ENCODE measurements around the gene DIAPH2.

DIAPH2 gene

GRCh38 chrX:97189668-97190067 lies 505.0 kb downstream of the DIAPH2 start:
- H3K9me3 ChIP-seq (ENCODE audit: control insufficient read depth, insufficient read depth, low read length) = no peaks in the 10 kb centered on the region
- H4K20me1 ChIP-seq (ENCODE audit: control insufficient read depth, insufficient read depth, low read depth, low read length) = no peaks in the 10 kb centered on the region
- no peaks in the 10 kb centered on the region for H3K79me2 ChIP-seq (ENCODE audit: control insufficient read depth, low read length)
- no peaks in the 10 kb centered on the region for H3K36me3 ChIP-seq (ENCODE audit: control insufficient read depth, low read length)
- TF ChIP-seq EZH2phosphoT487 (IDR thresholded peaks at IDR 0.05; ENCODE audit: borderline replicate concordance, low read length) (no peak), CTCF (IDR thresholded peaks at IDR 0.05; ENCODE audit: low read depth, low read length, poor library complexity, severe bottlenecking) (no peak)
- H3K4me3 ChIP-seq (ENCODE audit: low read length) = no peak overlapping the region
- no peaks in the 10 kb centered on the region for H3K9me2 ChIP-seq (replicated peaks; ENCODE audit: control insufficient read depth, low read length)
- no peak overlapping the region for H3K4me2 ChIP-seq (ENCODE audit: low read length)
- no peak overlapping the region for H3K27ac ChIP-seq (ENCODE audit: low read depth, low read length)
- no peaks in the 10 kb centered on the region for H3F3A ChIP-seq (ENCODE audit: control insufficient read depth, insufficient read depth)
- no peaks in the 10 kb centered on the region for H3K27me3 ChIP-seq (ENCODE audit: control insufficient read depth, low read length)
- no peaks in the 10 kb centered on the region for H3K4me1 ChIP-seq (ENCODE audit: control insufficient read depth, low read length)

DNA sequence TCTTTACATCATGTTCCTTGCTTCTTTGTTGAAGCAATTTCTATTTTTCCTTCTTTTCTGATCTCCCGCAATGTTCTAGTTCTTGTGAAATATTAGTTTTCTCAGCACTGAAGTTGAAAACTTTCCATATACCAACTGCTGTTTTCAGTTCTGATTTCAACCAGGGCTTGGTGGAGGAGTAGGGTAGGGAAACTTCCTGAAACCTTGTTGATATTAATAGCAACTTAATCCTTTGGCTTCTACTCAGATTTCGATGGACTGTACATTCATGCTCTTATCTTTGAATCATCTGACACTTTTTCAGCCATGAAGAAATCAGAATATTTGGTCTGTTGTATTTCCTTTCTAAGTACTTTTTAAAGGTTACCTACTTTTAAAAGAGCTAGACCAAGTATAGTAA lies 514.9 kb downstream of the DIAPH2 start:
- H3K4me2 ChIP-seq (ENCODE audit: low read length) = no peak overlapping the region
- H3K79me2 ChIP-seq (ENCODE audit: control insufficient read depth, low read length) = no peaks in the 10 kb centered on the region
- H3F3A ChIP-seq (ENCODE audit: control insufficient read depth, insufficient read depth) = no peaks in the 10 kb centered on the region
- no peaks in the 10 kb centered on the region for H3K9me2 ChIP-seq (replicated peaks; ENCODE audit: control insufficient read depth, low read length)
- H3K27ac ChIP-seq (ENCODE audit: low read depth, low read length) = no peak overlapping the region
- H3K9me3 ChIP-seq (ENCODE audit: control insufficient read depth, insufficient read depth, low read length) = no peaks in the 10 kb centered on the region
- no peaks in the 10 kb centered on the region for H4K20me1 ChIP-seq (ENCODE audit: control insufficient read depth, insufficient read depth, low read depth, low read length)
- no peak overlapping the region for H3K4me3 ChIP-seq (ENCODE audit: low read length)
- no peaks in the 10 kb centered on the region for H3K4me1 ChIP-seq (ENCODE audit: control insufficient read depth, low read length)
- H3K27me3 ChIP-seq (ENCODE audit: control insufficient read depth, low read length) = no peaks in the 10 kb centered on the region
- no peak for TF ChIP-seq CTCF (IDR thresholded peaks at IDR 0.05; ENCODE audit: low read depth, low read length, poor library complexity, severe bottlenecking)
- no peaks in the 10 kb centered on the region for H3K36me3 ChIP-seq (ENCODE audit: control insufficient read depth, low read length)

GRCh38 chrX:97200454-97200853 lies 515.8 kb downstream of the DIAPH2 start:
- H3K79me2 ChIP-seq (ENCODE audit: control insufficient read depth, low read length) = no peaks in the 10 kb centered on the region
- no peak for TF ChIP-seq EZH2phosphoT487 (IDR thresholded peaks at IDR 0.05; ENCODE audit: borderline replicate concordance, low read length)
- TF ChIP-seq CTCF (IDR thresholded peaks at IDR 0.05; ENCODE audit: low read depth, low read length, poor library complexity, severe bottlenecking) = no peak

GRCh38 chrX:97210501-97210900 lies 525.9 kb downstream of the DIAPH2 start:
- TF ChIP-seq EZH2phosphoT487 (IDR thresholded peaks at IDR 0.05; ENCODE audit: borderline replicate concordance, low read length) (no peak), CTCF (IDR thresholded peaks at IDR 0.05; ENCODE audit: low read depth, low read length, poor library complexity, severe bottlenecking) (no peak)
- Histone ChIP-seq H3K9me3 (ENCODE audit: control insufficient read depth, insufficient read depth, low read length) (no peaks in the 10 kb centered on the region), H3K9me2 (replicated peaks; ENCODE audit: control insufficient read depth, low read length) (no peaks in the 10 kb centered on the region), H3K4me2 (ENCODE audit: low read length) (no peak overlapping the region), H4K20me1 (ENCODE audit: control insufficient read depth, insufficient read depth, low read depth, low read length) (no peaks in the 10 kb centered on the region), H3K4me1 (ENCODE audit: control insufficient read depth, low read length) (peaks cover 22% of the 10 kb centered on the region), H3F3A (ENCODE audit: control insufficient read depth, insufficient read depth) (no peaks in the 10 kb centered on the region), H3K27ac (ENCODE audit: low read depth, low read length) (no peak overlapping the region), H3K79me2 (ENCODE audit: control insufficient read depth, low read length) (no peaks in the 10 kb centered on the region), H3K4me3 (ENCODE audit: low read length) (no peak overlapping the region), H3K27me3 (ENCODE audit: control insufficient read depth, low read length) (no peaks in the 10 kb centered on the region), H3K36me3 (ENCODE audit: control insufficient read depth, low read length) (no peaks in the 10 kb centered on the region)

More at GRCh38 chrX:97200454-97200853, 515.8 kb downstream of the DIAPH2 start:
- Histone ChIP-seq H3K36me3 (ENCODE audit: control insufficient read depth, low read length) (no peaks in the 10 kb centered on the region), H3K27ac (ENCODE audit: low read depth, low read length) (no peak overlapping the region), H3K4me1 (ENCODE audit: control insufficient read depth, low read length) (no peaks in the 10 kb centered on the region), H4K20me1 (ENCODE audit: control insufficient read depth, insufficient read depth, low read depth, low read length) (no peaks in the 10 kb centered on the region), H3K27me3 (ENCODE audit: control insufficient read depth, low read length) (no peaks in the 10 kb centered on the region), H3F3A (ENCODE audit: control insufficient read depth, insufficient read depth) (no peaks in the 10 kb centered on the region), H3K9me3 (ENCODE audit: control insufficient read depth, insufficient read depth, low read length) (no peaks in the 10 kb centered on the region), H3K9me2 (replicated peaks; ENCODE audit: control insufficient read depth, low read length) (no peaks in the 10 kb centered on the region), H3K4me2 (ENCODE audit: low read length) (no peak overlapping the region), H3K4me3 (ENCODE audit: low read length) (no peak overlapping the region)

All from DOHH2 (cell line).